Measurements from ENCODE around the gene PTTG1. TPM values are rescaled to one million over a fixed set of nuclear protein-coding genes. Genes with fewer than 3 reads are reported as not detected.

PTTG1 gene
- total and polyA plus RNA-seq, 9 of the 15 experiments (the other 6 are each of a cell fraction or from before 2014, with no cell fraction given): 193 to 1,088 (median 349) TPM

GRCh38 chr5:160452036-160452435 is 30.4 kb downstream of the PTTG1 start:
- Histone ChIP-seq H3K36me3 (ENCODE audit: control insufficient read depth, insufficient read depth, low read length) (no peaks in the 10 kb centered on the region), H2AFZ (ENCODE audit: low read depth, low read length) (no peak overlapping the region), H3K27me3 (ENCODE audit: control insufficient read depth in 2 of 2, insufficient read depth in 2 of 2, low read length in 2 of 2) (no peaks in the 10 kb centered on the region), H3K9me1 (ENCODE audit: control insufficient read depth, insufficient read depth, low read length) (no peaks in the 10 kb centered on the region), H3K4me2 (ENCODE audit: insufficient read depth, low read length) (no peak overlapping the region), H3K4me1 (replicated peaks in 1 of 2; ENCODE audit: control insufficient read depth in 2 of 2, insufficient read depth in 2 of 2, low read length in 2 of 2) (no peaks in the 10 kb centered on the region), H3K9me3 (replicated peaks; ENCODE audit: control insufficient read depth, insufficient read depth, low read depth, low read length) (no peaks in the 10 kb centered on the region), H3K27ac (ENCODE audit: extremely low read depth, low read depth, low read length) (no peak overlapping the region), H3K9ac (ENCODE audit: insufficient read depth in 1 of 2, low read depth in 2 of 2, low read length in 2 of 2) (no peak overlapping the region), H4K20me1 (replicated peaks; ENCODE audit: control insufficient read depth, insufficient read depth, low read length) (no peaks in the 10 kb centered on the region), H3K4me3 (no peak overlapping the region), H3K79me2 (ENCODE audit: control insufficient read depth, insufficient read depth, low read length) (no peaks in the 10 kb centered on the region)
- ChIA-PET POLR2A (no interaction called here), CTCF (ENCODE audit: low intra/inter-chr PET ratio) (no interaction called here)
- BruUV-seq (replicated peaks): no TSS peak
- DNase-seq (ENCODE audit: extremely low read depth in 1 of 4, low spot score in 3 of 4) (no peak), FAIRE-seq (no peak), ATAC-seq (no peak)
- intact Hi-C loops (cut with micrococcal nuclease): no loop called here
- TF ChIP-seq POLR2B (IDR thresholded peaks at IDR 0.05; ENCODE audit: low read depth, partially characterized antibody): no peak
- no peak for TF ChIP-seq NCOA1 (IDR thresholded peaks at IDR 0.05; ENCODE audit: low read depth)
- TF ChIP-seq MXI1 (IDR thresholded peaks at IDR 0.05; ENCODE audit: low read depth, low read length): no peak
- TF ChIP-seq CBX3 (IDR thresholded peaks at IDR 0.05; ENCODE audit: borderline replicate concordance in 1 of 2, low read length in 2 of 2): no peak
- no peak for TF ChIP-seq CBFB (CRISPR knock-in tag; IDR thresholded peaks at IDR 0.05)
- no peak for TF ChIP-seq PHF21A (IDR thresholded peaks at IDR 0.05; ENCODE audit: borderline replicate concordance, low read depth)
- TF ChIP-seq PHTF2 (CRISPR knock-in tag; IDR thresholded peaks at IDR 0.05): no peak
- TF ChIP-seq L3MBTL2 (IDR thresholded peaks at IDR 0.05): no peak
- no peak for TF ChIP-seq PTRF (tag; IDR thresholded peaks at IDR 0.05)
- no peak for TF ChIP-seq ETV5 (CRISPR knock-in tag; IDR thresholded peaks at IDR 0.05; ENCODE audit: low read depth)
- no peak for TF ChIP-seq DIDO1 (tag; IDR thresholded peaks at IDR 0.05; ENCODE audit: low read depth)
- no peak for TF ChIP-seq RBM17 (IDR thresholded peaks at IDR 0.05; ENCODE audit: borderline replicate concordance, low read depth, low read length)
- no peak for TF ChIP-seq ARID2 (IDR thresholded peaks at IDR 0.05)
- TF ChIP-seq CREB1 (IDR thresholded peaks at IDR 0.05): no peak
- no peak for TF ChIP-seq CREB1 (CRISPR knock-in tag; IDR thresholded peaks at IDR 0.05)
- no peak for TF ChIP-seq GATAD2A (IDR thresholded peaks at IDR 0.05)
- in situ Hi-C loops (cut with MboI): no loop called here

Measured in K562 (cell line).